ENCODE data around the gene COX11.

Gene COX11, protein sequence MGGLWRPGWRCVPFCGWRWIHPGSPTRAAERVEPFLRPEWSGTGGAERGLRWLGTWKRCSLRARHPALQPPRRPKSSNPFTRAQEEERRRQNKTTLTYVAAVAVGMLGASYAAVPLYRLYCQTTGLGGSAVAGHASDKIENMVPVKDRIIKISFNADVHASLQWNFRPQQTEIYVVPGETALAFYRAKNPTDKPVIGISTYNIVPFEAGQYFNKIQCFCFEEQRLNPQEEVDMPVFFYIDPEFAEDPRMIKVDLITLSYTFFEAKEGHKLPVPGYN

DNA sequence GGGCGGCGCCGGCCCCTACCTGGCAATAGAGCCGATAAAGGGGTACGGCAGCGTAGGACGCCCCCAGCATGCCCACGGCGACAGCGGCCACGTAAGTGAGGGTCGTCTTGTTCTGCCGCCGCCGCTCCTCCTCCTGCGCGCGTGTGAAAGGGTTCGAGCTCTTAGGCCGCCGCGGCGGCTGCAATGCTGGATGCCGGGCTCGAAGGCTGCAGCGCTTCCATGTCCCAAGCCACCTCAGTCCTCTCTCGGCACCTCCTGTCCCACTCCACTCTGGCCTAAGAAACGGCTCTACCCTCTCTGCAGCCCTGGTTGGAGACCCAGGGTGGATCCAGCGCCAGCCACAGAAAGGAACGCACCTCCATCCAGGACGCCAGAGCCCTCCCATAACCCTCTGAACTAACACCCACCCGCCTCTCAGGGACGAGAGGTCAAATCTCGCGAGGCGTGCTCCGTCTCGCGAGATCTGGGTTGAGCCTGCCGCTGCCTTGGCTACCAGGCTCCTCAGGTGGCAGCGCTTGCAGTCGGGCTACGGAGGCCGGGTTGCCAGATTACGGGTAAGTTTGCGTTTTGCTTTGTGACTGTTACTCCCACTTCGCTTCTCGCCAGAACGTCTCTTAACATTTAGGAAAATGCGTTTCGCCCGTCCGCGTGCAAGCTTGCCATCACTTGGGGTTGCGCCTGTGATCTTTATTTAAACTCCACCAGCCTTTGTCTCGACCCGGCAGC, at the start of gene COX11, which contains the start of gene STXBP4:
Gene COX11, minus strand, starts transcription at position 393 of the 726 bp plus-strand sequence. Its CDS starts 8 bp downstream, at position 385.
Gene STXBP4, plus strand, starts transcription at position 504 of the 726 bp plus-strand sequence. CDS start 17,455 bp downstream, outside the sequence.
- DNase-seq = peak; percentile 91

DNA sequence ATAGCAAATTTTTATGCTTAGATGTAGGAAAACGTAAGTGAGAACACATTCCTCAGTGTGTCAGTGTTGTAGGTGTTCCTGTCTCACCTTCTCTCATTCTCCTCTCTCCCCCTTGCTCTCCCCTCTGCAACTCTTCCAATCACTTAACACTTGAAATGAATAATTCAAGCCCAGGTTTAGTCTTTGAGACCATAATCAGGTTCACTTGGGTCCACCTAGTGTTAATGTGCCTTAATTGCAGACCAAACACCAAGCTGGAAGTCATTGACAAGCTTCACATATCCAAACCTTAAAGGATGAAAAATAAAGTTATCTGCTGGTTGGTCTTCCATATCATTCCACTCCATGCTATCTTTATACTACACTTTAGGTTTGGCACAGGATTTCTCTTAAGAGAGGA, 37.1 kb upstream of the COX11 start:
- no peak for DNase-seq

DNA sequence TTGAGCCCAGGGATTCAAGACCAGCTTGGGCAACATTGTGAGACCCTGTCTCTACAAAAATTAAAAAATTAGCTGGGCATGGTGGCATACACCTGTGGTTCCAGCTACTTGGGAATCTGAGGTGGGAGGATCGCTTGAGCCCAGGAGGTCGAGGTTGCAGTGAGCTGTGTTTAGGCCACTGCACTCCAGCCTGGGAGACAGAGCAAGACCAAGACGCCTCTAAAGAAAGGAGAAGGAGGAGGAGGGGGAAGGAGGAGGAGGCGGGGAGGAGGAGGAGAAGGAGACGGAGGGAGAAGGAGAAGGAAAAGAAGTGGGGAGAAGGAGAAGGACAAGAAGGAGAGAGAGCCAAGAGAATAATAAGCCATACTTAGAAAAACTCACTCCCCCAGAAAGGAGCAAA, 36.0 kb upstream of the COX11 start:
- DNase-seq = no peak

DNA sequence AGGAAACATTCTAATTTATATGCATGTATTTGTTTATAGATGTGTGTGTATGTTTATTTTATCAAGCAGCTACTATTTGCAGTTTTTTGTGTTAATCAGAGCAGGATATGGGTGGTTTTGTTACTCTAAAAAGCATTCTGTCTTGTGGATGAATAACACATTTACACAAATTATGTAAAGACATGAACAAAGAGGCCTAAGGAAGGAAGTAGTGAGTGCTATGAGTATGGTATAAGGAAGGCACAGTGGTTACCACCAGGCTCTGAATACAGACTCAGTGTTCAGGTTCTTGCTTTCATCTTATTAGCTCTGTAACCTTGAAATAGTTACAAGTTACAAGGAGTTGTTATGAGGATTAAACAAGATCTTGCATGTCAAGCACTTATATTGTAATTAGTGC, 34.0 kb upstream of the COX11 start:
- no peak for DNase-seq

DNA sequence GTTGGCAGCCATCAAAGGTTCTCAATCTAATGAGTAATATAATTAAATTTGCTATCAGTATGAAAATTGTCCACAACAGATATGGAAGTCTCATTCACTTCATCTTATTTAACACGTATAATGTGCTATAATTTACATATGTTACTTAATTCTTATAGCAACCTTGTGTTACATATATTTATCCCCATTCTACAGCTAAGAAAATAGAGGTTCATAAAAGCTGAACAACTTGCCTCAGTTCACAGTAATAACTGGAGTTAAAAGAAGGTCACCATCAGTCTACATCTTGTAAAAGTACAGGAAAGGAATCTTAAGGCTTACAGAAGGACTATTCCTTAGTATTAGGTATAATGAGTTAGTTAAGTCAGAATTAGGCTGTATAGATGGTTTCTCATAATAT, 28.0 kb upstream of the COX11 start:
- DNase-seq = no peak

DNA sequence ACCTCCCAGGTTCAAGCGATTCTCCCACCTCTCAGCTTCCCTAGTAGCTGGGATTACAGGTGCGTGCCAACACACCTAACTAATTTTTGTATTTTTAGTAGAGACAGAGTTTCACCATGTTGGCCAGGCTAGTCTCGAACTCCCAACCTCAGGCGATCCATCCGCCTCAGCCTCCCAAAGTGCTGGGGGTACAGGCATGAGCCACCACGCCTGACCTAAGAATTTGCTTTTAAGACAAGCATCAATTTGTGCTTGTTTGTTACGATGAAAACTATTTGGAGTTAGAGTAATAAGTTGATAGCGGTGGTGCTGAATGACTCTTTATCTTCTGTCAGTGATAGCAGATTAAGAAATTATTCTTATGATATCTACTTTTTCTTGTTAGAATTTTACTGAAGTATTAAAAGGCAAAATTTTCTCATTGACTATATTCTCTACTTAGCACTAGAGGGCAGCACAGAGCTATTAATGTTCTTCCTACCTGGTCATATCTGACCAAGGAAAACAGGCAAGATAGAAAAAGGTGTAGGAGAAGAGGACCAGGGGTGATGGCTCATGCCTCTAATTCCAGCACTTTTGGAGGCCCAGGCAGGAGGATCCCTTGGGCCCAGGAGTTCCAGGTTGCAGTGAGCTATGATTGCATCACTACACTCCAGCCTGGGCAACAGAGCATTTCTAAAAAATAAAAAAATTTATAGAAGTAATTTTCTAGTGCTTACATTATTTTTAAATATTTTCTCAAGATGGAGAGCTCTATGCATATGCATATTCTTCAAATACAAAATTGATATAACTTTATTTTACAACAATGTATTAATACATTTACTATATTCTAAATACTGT, 24.6 kb upstream of the COX11 start:
- peak; percentile 61 for DNase-seq

DNA sequence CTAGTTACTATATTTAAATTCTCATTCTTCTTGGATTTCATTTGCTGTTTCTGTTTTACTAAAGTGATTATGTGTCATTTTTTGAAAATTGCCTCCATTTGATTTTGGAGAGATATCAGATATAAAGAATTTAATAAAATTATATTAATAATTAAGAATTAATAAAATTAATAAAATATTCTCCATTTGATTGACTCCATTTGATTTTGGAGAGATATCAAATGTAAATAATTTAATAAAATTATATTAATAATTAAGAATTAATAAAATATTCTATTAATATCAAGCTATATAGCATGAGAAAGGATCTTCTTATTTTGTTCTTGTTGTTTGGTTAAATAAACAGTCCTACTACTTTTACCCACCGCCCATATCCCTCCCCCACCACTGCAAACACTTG, 23.1 kb upstream of the COX11 start:
- no peak for DNase-seq

DNA sequence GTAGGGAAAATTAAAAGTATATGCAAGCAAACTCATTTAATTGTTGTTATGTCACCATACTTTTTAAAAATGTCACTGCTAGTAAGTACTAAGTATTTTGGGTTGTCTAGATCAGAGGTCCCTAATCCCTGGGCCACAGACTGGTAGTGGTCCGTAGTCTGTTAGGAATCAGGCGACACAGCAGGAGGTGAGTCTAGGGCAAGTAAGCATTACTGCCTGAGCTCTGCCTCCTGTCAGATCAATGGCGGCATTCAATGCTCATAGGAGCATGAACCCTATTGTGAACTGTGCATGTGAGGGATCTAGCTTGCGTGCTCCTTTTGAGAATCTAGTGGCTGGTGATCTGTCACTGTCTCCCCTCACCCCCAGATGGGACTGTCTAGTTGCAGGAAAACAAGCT, 21.7 kb upstream of the COX11 start:
- no peak for DNase-seq

DNA sequence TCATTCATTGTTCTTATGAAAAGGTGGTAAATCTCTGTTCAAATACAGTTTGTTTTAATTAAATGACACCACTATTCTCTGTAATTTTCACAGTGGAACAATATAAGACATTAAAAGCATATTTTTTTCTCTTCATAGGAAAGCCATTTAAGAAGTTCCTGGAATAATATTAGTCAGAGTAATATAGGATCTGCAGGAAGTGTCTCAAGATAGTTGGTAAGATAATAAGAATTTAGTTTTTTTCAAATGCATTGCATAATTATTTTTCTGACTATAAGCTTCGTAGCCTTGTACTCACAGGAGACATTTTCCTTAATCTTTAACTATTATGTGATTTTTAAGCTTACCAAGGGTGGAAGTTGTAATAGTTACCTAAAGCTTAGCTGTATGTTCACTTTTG, 17.0 kb upstream of the COX11 start:
- no peak for DNase-seq

DNA sequence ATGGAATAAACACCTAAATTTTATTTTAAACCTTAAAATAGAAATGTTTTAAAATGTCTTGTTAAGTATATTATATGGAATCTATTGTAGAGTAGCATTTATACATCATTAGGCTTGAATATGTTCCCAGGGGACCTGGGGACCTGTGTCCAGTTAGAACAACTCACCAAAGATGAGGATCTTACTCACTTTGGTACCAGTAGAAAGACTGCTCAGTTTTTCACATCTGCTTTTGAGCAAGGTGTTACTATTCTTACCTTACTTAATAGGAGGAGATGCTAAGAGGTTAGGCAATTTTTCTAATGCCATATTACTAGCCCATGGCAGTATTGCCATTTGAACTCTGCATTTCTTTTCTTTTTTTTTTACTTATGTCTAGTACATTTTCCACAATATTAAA, 14.8 kb upstream of the COX11 start:
- DNase-seq = no peak

DNA sequence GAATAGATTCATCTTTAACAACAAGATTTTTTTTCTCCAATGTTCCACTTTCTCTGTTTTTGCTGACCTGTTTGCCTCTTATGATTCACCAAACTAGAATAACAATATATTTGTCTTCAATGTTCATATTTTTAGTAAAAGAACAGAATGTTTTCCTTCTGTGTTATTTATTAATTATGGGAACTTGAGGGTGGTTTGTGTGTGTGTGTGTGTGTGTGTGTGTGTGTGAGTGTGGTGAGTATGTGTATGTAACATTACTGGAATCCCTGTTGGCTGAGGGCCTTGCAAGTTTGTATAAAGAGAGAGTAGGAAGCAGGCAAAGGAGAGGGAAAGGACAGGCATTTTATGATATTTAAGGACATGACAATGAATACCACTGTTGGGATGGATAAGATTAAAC, 13.9 kb upstream of the COX11 start:
- DNase-seq = no peak

DNA sequence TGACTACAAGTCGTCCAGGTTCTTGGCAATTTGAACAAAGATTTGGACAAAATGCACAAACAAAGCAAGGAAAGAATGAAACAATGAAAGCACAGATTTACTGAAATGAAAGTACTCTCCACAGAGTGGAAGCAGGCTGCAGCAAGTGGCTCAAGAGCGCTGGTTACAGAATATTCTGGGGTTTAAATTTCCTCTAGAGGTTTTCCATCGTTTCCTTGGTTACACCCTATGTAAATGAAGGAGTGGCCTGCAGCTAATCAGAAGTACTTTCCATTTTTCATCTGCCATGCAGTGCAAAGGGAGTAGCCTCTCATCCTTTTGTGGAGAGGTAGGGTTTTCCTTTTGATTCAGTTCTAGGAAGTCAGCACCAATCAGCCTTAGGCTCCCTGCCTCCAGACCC, 11.9 kb upstream of the COX11 start:
- no peak for DNase-seq

DNA sequence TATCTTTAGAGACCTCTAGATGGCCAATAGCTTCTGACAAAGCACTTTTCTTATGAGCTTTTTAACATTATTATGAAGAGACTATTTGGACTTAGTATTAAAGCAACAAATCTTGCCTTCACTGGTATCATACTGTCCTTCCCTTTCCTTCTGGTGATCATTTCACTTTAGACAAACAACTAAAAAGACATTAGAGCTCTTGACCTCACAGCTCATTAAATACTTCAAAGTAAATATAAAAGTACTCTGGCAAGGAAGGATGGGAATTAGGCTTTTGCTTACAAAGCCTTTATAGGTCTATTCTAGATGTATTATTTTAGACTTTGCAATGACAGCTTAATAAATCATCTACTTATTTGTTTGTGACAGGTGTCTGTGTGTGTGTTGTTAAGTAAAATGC, 11.2 kb upstream of the COX11 start:
- no peak for DNase-seq

DNA sequence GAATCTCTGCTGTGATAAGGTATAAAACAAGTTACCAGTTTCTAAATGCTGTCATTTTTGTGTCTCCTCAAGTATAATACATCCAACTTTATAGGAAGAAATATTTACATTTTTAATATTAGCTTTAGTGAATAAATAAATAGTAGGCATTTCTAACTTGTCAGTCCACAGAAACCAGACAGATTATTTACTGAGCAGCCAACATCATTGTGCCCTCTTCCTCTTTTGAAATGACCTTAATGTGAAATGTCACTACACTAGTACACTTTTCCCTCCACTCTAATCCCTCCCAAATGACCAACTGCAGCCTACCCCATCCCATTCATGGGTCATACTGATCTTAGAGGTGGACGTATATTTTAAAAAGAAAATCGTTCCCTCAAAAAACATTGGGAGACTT, 9.3 kb upstream of the COX11 start:
- no peak for DNase-seq

DNA sequence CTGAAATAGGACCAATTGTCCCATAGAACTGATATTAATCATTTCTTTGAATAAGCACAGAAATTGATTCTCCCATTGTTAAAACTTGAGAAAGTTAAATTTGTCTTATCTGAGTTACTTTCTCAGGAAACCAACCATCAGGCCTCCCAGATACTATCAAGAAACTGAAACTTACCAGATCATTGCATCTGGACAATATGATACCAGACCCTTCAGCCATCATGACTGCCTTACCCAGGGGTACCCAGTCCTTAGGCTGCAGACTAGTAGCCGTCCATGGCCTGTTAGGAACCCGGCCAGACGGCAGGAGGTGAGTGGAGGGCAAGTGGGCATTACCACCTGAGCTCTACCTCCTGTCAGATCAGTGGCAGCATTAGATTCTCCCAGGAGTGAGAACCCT, 7.9 kb upstream of the COX11 start:
- DNase-seq = no peak

DNA sequence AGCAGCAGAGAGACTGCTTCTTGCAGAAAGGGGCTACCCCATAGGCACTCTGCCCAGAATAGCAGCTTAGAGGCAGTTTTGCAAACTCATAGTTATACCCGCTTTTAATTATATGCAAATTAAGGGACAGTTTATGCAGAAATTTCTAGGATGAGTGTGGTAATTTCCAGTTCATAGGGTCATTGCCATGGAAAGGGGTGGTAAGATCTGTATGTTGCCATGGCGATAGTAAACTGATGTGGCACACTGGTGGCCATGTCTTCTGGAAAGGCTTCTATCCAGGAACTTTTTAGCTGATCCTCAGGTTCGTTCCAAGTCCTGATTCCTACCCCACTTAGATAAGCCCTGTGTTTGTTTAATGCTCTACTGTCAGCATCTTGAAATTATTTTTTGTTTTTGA, 6.3 kb upstream of the COX11 start:
- no peak for DNase-seq

DNA sequence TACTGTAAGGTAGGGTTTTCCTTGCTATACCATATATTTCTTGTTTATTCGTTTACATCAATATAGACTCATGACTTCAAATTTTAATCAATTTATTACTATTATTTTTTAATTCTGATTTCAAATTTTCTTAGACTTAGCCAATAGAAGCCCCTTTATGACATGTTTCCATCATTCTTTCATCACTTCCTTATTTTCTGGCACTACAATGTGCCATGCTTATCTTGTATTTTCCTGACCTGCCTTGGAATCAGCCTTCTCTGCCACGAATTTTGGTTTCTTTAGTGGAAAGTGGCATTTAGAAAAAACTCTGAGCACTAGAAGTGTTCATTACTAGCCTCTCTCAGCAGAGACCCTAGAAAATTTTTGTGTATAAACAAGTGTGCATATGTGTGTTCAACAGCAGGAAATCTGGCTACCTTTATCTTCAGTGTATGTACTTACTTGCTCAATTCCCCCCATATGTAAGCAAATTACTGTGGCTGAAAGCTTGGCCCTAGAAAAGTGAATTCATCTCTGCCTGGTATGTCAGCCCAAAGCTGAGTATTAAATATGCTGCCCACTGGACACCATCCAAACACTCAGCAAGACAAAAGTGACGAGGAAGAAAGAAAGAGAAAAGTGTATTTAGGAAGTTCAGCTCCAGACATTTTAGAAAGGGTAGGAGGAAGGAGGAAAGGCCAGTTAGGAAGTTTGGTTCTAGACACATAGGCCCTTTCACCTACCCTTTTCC, 4.1 kb upstream of the COX11 start:
- no peak for DNase-seq

DNA sequence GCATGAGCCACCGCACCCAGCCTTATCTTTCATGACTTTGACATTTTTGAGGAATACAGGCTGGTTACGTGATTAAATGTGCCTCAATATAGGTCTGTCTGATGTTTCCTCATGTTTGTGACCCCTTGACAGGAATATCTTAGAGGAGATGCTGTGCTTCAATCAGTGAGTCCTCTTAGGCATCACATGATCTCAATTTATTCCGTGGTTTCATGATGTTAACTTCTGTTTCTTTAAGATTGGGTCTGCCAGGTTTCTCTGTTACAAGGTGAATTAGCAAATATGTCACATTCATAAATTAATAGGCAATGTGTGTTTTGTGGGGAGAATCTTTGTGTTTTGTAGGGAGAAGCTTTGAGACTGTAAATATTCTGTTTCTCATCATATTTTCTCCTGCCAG, 3.4 kb upstream of the COX11 start:
- no peak for DNase-seq

DNA sequence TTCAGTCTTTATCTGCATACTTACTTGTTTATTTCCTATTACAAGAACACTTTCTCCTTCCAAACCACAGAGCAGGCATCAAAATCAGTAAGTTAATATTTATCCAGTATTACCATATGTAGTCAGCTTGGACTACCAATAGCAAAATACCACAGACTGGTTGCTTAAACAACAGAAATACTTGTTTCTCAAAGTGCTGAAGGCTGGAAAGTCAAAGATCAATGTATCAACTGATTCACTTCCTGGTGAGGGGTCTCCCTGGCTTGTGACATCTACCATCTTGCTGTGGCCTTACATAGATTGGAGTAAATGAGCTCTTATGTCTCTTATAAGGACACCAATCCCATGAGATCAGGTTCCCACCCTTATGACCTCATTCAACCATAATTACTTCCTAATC, 2.7 kb upstream of the COX11 start:
- DNase-seq = no peak

DNA sequence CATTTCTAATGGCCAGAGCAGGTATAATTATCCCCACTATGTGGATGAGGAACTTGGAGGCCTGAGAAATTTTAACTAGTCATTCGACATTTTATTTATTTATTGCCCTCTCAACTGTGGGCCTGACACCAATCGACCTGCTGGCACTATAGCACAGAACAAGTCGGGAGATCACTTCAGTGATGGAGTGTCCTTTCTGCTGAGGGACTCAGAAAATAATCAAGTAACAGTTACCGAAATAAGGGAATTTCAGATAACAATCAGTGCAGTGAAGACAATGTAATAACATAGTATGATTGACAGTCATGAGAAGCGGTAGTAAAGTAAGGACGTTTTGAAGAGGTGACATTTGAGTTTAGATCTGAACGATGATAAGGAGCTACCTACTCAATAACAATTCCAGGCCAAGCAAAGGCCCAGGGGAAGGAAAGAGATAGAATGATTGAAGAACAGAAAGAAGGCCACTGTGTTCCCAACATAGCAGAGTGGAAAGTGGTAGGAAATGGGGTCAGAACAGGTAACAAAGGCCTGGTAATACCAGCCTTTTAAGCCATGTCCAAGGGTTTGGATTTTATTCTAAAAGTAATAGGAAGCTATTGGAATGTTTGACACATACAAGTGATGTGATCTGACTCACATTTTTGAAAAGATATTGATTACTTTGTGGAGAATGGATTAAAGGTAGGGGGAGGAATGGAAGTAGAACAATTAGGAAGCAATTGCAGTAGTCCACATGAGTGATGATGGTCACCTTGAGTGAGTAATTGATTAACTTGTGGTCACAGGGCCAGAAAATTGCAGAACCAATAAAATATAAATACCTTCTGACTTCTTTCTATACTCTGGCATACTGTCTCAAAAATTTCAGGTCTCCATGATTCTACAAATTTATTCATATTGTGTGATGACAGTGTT, 1.5 kb upstream of the COX11 start:
- DNase-seq = no peak

DNA sequence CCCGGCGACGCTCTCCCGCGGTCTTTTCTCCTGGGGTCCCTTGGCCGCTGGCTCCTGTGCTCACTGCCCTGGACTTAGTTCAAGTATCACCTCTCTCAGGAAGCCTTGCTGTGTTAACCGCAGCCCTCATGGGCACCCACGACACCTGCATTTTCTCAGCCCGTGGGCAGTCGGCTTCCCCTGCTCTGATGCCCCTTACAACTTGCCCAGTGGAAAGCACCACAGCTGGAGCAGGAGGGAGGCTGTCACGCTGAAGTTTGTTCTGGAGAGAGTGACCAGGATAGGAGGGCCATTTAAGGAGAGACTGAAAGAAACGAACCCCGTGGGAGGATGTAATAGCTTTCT, 506 bp upstream of the COX11 start:
- DNase-seq = no peak

DNA sequence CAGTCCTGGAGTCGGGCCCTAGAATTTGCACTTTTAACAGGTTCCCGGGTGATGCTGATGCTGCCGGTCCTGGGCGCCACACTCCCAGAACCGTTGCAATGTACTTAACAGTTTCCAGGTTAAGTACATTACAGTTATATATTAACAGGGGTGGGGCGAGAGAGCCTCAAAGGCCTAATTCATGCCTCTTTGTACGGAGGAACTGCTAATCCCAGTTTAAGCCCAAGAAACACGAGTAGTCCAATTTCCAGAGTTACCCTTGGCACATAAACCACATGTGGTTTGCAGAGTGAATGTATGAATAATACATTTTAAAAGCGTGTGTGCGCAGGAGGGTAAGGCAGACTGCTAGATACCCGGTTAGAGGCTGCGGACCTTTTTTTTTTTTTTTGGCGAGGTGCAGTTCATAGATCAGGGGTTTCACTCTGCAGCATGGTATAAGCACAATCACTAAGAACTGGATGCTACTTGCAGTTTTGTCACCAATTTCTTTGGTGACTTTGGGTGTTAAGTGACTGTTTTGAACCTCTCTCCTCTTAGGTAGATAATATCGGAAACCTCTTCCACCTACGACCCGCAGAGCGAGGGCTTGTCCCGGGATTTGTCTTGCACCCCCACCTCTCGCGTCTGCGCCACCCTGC, 713 bp downstream of the COX11 start:
- DNase-seq = no peak
